ENCODE measurements around the gene CHCT1. TPM values are rescaled to one million over a fixed set of nuclear protein-coding genes. Genes with fewer than 3 reads are reported as not detected.

The CHCT1 gene
- total and polyA plus RNA-seq, 5 donors from 2014 or later, result not detected

- H3K9me3 ChIP-seq (ENCODE audit: control insufficient read depth in 2 of 2, low read length in 2 of 2), result no peaks in the 10 kb centered on the region
- Mint-ChIP-seq H3K27me3 (no peaks in the 10 kb centered on the region), H3K9me3 (no peaks in the 10 kb centered on the region), H3K36me3 (peaks cover 32% of the 10 kb centered on the region), H3K27ac (no peak overlapping the region), H3K4me1 (peaks cover 0 to 2% (median 0%) of the 10 kb centered on the region in 4 donors), H3K4me3 (no peak overlapping the region)
- H3K36me3 ChIP-seq (ENCODE audit: control insufficient read depth, insufficient read depth, low read length), result peaks cover 73% of the 10 kb centered on the region
- no peak for DNase-seq
- ATAC-seq (ENCODE audit: low read depth in 2 of 2), result no peak
- H3K27ac ChIP-seq (ENCODE audit: insufficient read depth, low read length, poor library complexity, severe bottlenecking), result no peak overlapping the region
- H3K27me3 ChIP-seq (ENCODE audit: control insufficient read depth, insufficient read depth, low read length), result no peaks in the 10 kb centered on the region
- H3K4me3 ChIP-seq (ENCODE audit: low read depth, low read length), result no peak overlapping the region
- H3K4me1 ChIP-seq (ENCODE audit: control insufficient read depth, insufficient read depth, low read length, poor library complexity, severe bottlenecking), result no peaks in the 10 kb centered on the region
These were observed 28.8 kb downstream of the CHCT1 start for GRCh38 chr17:60451071-60451470.

GRCh38 chr17:60451965-60452364 is 29.7 kb downstream of the CHCT1 start:
- Histone ChIP-seq H3K36me3 (ENCODE audit: control insufficient read depth, insufficient read depth, low read length) (peaks cover 71% of the 10 kb centered on the region), H3K4me3 (ENCODE audit: low read depth, low read length) (no peak overlapping the region), H3K27me3 (ENCODE audit: control insufficient read depth, insufficient read depth, low read length) (no peaks in the 10 kb centered on the region), H3K27ac (ENCODE audit: insufficient read depth, low read length, poor library complexity, severe bottlenecking) (no peak overlapping the region), H3K9me3 (ENCODE audit: control insufficient read depth in 2 of 2, low read length in 2 of 2) (no peaks in the 10 kb centered on the region), H3K4me1 (ENCODE audit: control insufficient read depth, insufficient read depth, low read length, poor library complexity, severe bottlenecking) (no peaks in the 10 kb centered on the region)
- ATAC-seq (ENCODE audit: low read depth in 2 of 2) (no peak), DNase-seq (no peak)
- peaks cover 0 to 4% (median 0%) of the 10 kb centered on the region in 4 donors for H3K4me1 Mint-ChIP-seq
- H3K27me3 Mint-ChIP-seq, result no peaks in the 10 kb centered on the region
- H3K27ac Mint-ChIP-seq, result no peak overlapping the region
- H3K36me3 Mint-ChIP-seq, result peaks cover 37% of the 10 kb centered on the region
- H3K4me3 Mint-ChIP-seq, result no peak overlapping the region
- H3K9me3 Mint-ChIP-seq, result no peaks in the 10 kb centered on the region

GRCh38 chr17:60455378-60455777 is 33.1 kb downstream of the CHCT1 start:
- Mint-ChIP-seq H3K4me1 (peaks cover 0 to 9% (median 4%) of the 10 kb centered on the region in 4 donors), H3K9me3 (peaks cover 0 to 2% (median 0%) of the 10 kb centered on the region in 7 donors), H3K4me3 (no peak overlapping the region), H3K27ac (no peak overlapping the region), H3K36me3 (peaks cover 40% of the 10 kb centered on the region), H3K27me3 (no peaks in the 10 kb centered on the region)
- H3K4me3 ChIP-seq (ENCODE audit: low read depth, low read length), result no peak overlapping the region
- DNase-seq (no peak), ATAC-seq (ENCODE audit: low read depth in 2 of 2) (no peak)
- H3K27me3 ChIP-seq (ENCODE audit: control insufficient read depth, insufficient read depth, low read length), result no peaks in the 10 kb centered on the region
- no peaks in the 10 kb centered on the region for H3K4me1 ChIP-seq (ENCODE audit: control insufficient read depth, insufficient read depth, low read length, poor library complexity, severe bottlenecking)
- H3K36me3 ChIP-seq (ENCODE audit: control insufficient read depth, insufficient read depth, low read length), result peaks cover 70% of the 10 kb centered on the region
- no peak overlapping the region for H3K27ac ChIP-seq (ENCODE audit: insufficient read depth, low read length, poor library complexity, severe bottlenecking)
- no peaks in the 10 kb centered on the region for H3K9me3 ChIP-seq (ENCODE audit: control insufficient read depth in 2 of 2, low read length in 2 of 2)

GRCh38 chr17:60457148-60457547 is 34.9 kb downstream of the CHCT1 start:
- H3K4me1 ChIP-seq (ENCODE audit: control insufficient read depth, insufficient read depth, low read length, poor library complexity, severe bottlenecking), result no peaks in the 10 kb centered on the region
- Mint-ChIP-seq H3K27me3 (no peaks in the 10 kb centered on the region), H3K27ac (no peak overlapping the region), H3K9me3 (peaks cover 0 to 2% (median 0%) of the 10 kb centered on the region in 7 donors), H3K4me3 (no peak overlapping the region), H3K36me3 (peaks cover 35% of the 10 kb centered on the region), H3K4me1 (peaks cover 0 to 9% (median 4%) of the 10 kb centered on the region in 4 donors)
- H3K9me3 ChIP-seq (ENCODE audit: control insufficient read depth in 2 of 2, low read length in 2 of 2), result no peaks in the 10 kb centered on the region
- peaks cover 74% of the 10 kb centered on the region for H3K36me3 ChIP-seq (ENCODE audit: control insufficient read depth, insufficient read depth, low read length)
- DNase-seq, result no peak
- H3K27ac ChIP-seq (ENCODE audit: insufficient read depth, low read length, poor library complexity, severe bottlenecking), result no peak overlapping the region
- no peaks in the 10 kb centered on the region for H3K27me3 ChIP-seq (ENCODE audit: control insufficient read depth, insufficient read depth, low read length)
- no peak overlapping the region for H3K4me3 ChIP-seq (ENCODE audit: low read depth, low read length)
- no peak for ATAC-seq (ENCODE audit: low read depth in 2 of 2)

- no peak for ATAC-seq (ENCODE audit: low read depth in 2 of 2)
- peaks cover 38% of the 10 kb centered on the region for H3K36me3 Mint-ChIP-seq
These were observed 39.3 kb downstream of the CHCT1 start for GRCh38 chr17:60461584-60461983.

GRCh38 chr17:60463157-60463835 is 41.0 kb downstream of the CHCT1 start:
- Mint-ChIP-seq H3K9me3 (peaks cover 0 to 1% (median 0%) of the 10 kb centered on the region in 7 donors), H3K4me3 (no peak overlapping the region), H3K4me1 (peaks cover 0 to 10% (median 6%) of the 10 kb centered on the region in 4 donors), H3K27ac (no peak overlapping the region), H3K27me3 (no peaks in the 10 kb centered on the region), H3K36me3 (peaks cover 30% of the 10 kb centered on the region)
- no peak overlapping the region for H3K27ac ChIP-seq (ENCODE audit: insufficient read depth, low read length, poor library complexity, severe bottlenecking)
- H3K27me3 ChIP-seq (ENCODE audit: control insufficient read depth, insufficient read depth, low read length), result no peaks in the 10 kb centered on the region
- DNase-seq (no peak), ATAC-seq (ENCODE audit: low read depth in 2 of 2) (no peak)
- peaks cover 72% of the 10 kb centered on the region for H3K36me3 ChIP-seq (ENCODE audit: control insufficient read depth, insufficient read depth, low read length)
- H3K4me3 ChIP-seq (ENCODE audit: low read depth, low read length), result no peak overlapping the region
- no peaks in the 10 kb centered on the region for H3K4me1 ChIP-seq (ENCODE audit: control insufficient read depth, insufficient read depth, low read length, poor library complexity, severe bottlenecking)
- no peaks in the 10 kb centered on the region for H3K9me3 ChIP-seq (ENCODE audit: control insufficient read depth in 2 of 2, low read length in 2 of 2)

More at GRCh38 chr17:60461584-60461983, 39.3 kb downstream of the CHCT1 start:
- no peak for DNase-seq
- Mint-ChIP-seq H3K27me3 (no peaks in the 10 kb centered on the region), H3K4me3 (no peak overlapping the region), H3K27ac (no peak overlapping the region), H3K4me1 (peaks cover 0 to 9% (median 4%) of the 10 kb centered on the region in 4 donors), H3K9me3 (peaks cover 0 to 2% (median 0%) of the 10 kb centered on the region in 7 donors)
- Histone ChIP-seq H3K27me3 (ENCODE audit: control insufficient read depth, insufficient read depth, low read length) (no peaks in the 10 kb centered on the region), H3K4me1 (ENCODE audit: control insufficient read depth, insufficient read depth, low read length, poor library complexity, severe bottlenecking) (no peaks in the 10 kb centered on the region), H3K36me3 (ENCODE audit: control insufficient read depth, insufficient read depth, low read length) (peaks cover 85% of the 10 kb centered on the region), H3K4me3 (ENCODE audit: low read depth, low read length) (no peak overlapping the region), H3K9me3 (ENCODE audit: control insufficient read depth in 2 of 2, low read length in 2 of 2) (no peaks in the 10 kb centered on the region), H3K27ac (ENCODE audit: insufficient read depth, low read length, poor library complexity, severe bottlenecking) (no peak overlapping the region)

GRCh38 chr17:60464343-60464742 is 42.1 kb downstream of the CHCT1 start:
- Histone ChIP-seq H3K36me3 (ENCODE audit: control insufficient read depth, insufficient read depth, low read length) (peaks cover 67% of the 10 kb centered on the region), H3K4me3 (ENCODE audit: low read depth, low read length) (no peak overlapping the region), H3K4me1 (ENCODE audit: control insufficient read depth, insufficient read depth, low read length, poor library complexity, severe bottlenecking) (no peaks in the 10 kb centered on the region), H3K27me3 (ENCODE audit: control insufficient read depth, insufficient read depth, low read length) (no peaks in the 10 kb centered on the region), H3K9me3 (ENCODE audit: control insufficient read depth in 2 of 2, low read length in 2 of 2) (no peaks in the 10 kb centered on the region), H3K27ac (ENCODE audit: insufficient read depth, low read length, poor library complexity, severe bottlenecking) (no peak overlapping the region)
- peak overlapping the region in 1 of 3 donors; percentile 61 for H3K27ac Mint-ChIP-seq
- peaks cover 22% of the 10 kb centered on the region for H3K36me3 Mint-ChIP-seq
- no peak overlapping the region for H3K4me3 Mint-ChIP-seq
- H3K27me3 Mint-ChIP-seq, result no peaks in the 10 kb centered on the region
- no peak for DNase-seq
- H3K4me1 Mint-ChIP-seq, result peaks cover 1 to 10% (median 6%) of the 10 kb centered on the region in 4 donors
- ATAC-seq (ENCODE audit: low read depth in 2 of 2), result no peak
- peaks cover 0 to 1% (median 0%) of the 10 kb centered on the region in 7 donors for H3K9me3 Mint-ChIP-seq

- H3K36me3 ChIP-seq (ENCODE audit: control insufficient read depth, insufficient read depth, low read length), result peaks cover 42% of the 10 kb centered on the region
- ATAC-seq (ENCODE audit: low read depth in 2 of 2), result no peak
These were observed 46.1 kb downstream of the CHCT1 start for GRCh38 chr17:60468371-60468770.

More at GRCh38 chr17:60468371-60468770, 46.1 kb downstream of the CHCT1 start:
- H3K4me3 Mint-ChIP-seq, result no peak overlapping the region
- peaks cover 45% of the 10 kb centered on the region for H3K36me3 Mint-ChIP-seq
- Histone ChIP-seq H3K27ac (ENCODE audit: insufficient read depth, low read length, poor library complexity, severe bottlenecking) (no peak overlapping the region), H3K4me3 (ENCODE audit: low read depth, low read length) (no peak overlapping the region), H3K9me3 (ENCODE audit: control insufficient read depth in 2 of 2, low read length in 2 of 2) (no peaks in the 10 kb centered on the region), H3K4me1 (ENCODE audit: control insufficient read depth, insufficient read depth, low read length, poor library complexity, severe bottlenecking) (no peaks in the 10 kb centered on the region), H3K27me3 (ENCODE audit: control insufficient read depth, insufficient read depth, low read length) (no peaks in the 10 kb centered on the region)
- peaks cover 13 to 20% (median 17%) of the 10 kb centered on the region in 4 donors for H3K4me1 Mint-ChIP-seq
- H3K27ac Mint-ChIP-seq, result no peak overlapping the region
- H3K9me3 Mint-ChIP-seq, result peaks cover 0 to 3% (median 0%) of the 10 kb centered on the region in 7 donors
- no peak for DNase-seq
- H3K27me3 Mint-ChIP-seq, result no peaks in the 10 kb centered on the region
